GM06990 (cell line): Measurements from ENCODE around the gene LYPD6B.

Source experiments
- DNase-seq: peaks from one replicate; pipeline ENCODE4 v3.0.0-alpha.2; 2011; ENCODE audit not compliant: insufficient read length; ENCODE audit errors: extremely low read depth
- H3K27me3 ChIP-seq: replicated peaks from 2 replicates; pipeline ENCODE4 v1.6.0; 2011; ENCODE audit warnings: low read length; ENCODE audit not compliant: control insufficient read depth, insufficient read depth
- H3K36me3 ChIP-seq: 2 replicates; pipeline ENCODE4 v1.5.1; 2011; ENCODE audit warnings: low read length; ENCODE audit not compliant: control insufficient read depth, insufficient read depth
- H3K4me3 ChIP-seq: replicated peaks from 2 replicates; pipeline ENCODE4 v1.5.1; 2011; ENCODE audit warnings: low read depth, mild to moderate bottlenecking, control low read depth, low read length
- CTCF ChIP-seq: IDR thresholded peaks from 2 replicates; pipeline ENCODE4 v1.5.1; 2011; ENCODE audit warnings: low read length, control low read depth, mild to moderate bottlenecking, inconsistent platforms; ENCODE audit not compliant: insufficient read depth, poor library complexity, severe bottlenecking

LYPD6B gene

GRCh38 chr2:149070681-149071320 lies 32.3 kb downstream of the LYPD6B start:
- no peak for DNase-seq
- Histone ChIP-seq H3K36me3 (no peaks in the 10 kb centered on the region), H3K4me3 (no peak overlapping the region), H3K27me3 (no peaks in the 10 kb centered on the region)
- TF ChIP-seq CTCF, result no peak

- TF ChIP-seq CTCF, result no peak
- DNase-seq, result no peak
- Histone ChIP-seq H3K4me3 (no peak overlapping the region), H3K27me3 (no peaks in the 10 kb centered on the region), H3K36me3 (no peaks in the 10 kb centered on the region)
Measured at GRCh38 chr2:149075105-149075504, 36.6 kb downstream of the LYPD6B start.

GRCh38 chr2:149075853-149076252 lies 37.4 kb downstream of the LYPD6B start:
- DNase-seq, result no peak
- Histone ChIP-seq H3K27me3 (no peaks in the 10 kb centered on the region), H3K4me3 (no peak overlapping the region), H3K36me3 (no peaks in the 10 kb centered on the region)
- no peak for TF ChIP-seq CTCF

- no peak for TF ChIP-seq CTCF
- no peak for DNase-seq
- Histone ChIP-seq H3K4me3 (no peak overlapping the region), H3K27me3 (no peaks in the 10 kb centered on the region), H3K36me3 (no peaks in the 10 kb centered on the region)
Measured at GRCh38 chr2:149076863-149077412, 38.4 kb downstream of the LYPD6B start.

GRCh38 chr2:149077861-149078260 lies 39.4 kb downstream of the LYPD6B start:
- H3K36me3 ChIP-seq, result no peaks in the 10 kb centered on the region
- no peak for TF ChIP-seq CTCF
- no peak for DNase-seq
- H3K27me3 ChIP-seq, result no peaks in the 10 kb centered on the region
- H3K4me3 ChIP-seq, result no peak overlapping the region

GRCh38 chr2:149080099-149080498 lies 41.6 kb downstream of the LYPD6B start:
- H3K27me3 ChIP-seq, result no peaks in the 10 kb centered on the region
- H3K4me3 ChIP-seq, result no peak overlapping the region
- DNase-seq, result no peak
- H3K36me3 ChIP-seq, result no peaks in the 10 kb centered on the region
- TF ChIP-seq CTCF, result no peak
